Measurements from ENCODE around the gene NFIB. TPM values are rescaled to one million over a fixed set of nuclear protein-coding genes. Genes with fewer than 3 reads are reported as not detected.

The NFIB gene
- total and polyA plus RNA-seq, 2 donors from 2014 or later: 15.6 to 112 TPM

- peaks cover 42% of the 10 kb centered on the region for H3K27me3 ChIP-seq (ENCODE audit: control insufficient read depth, insufficient read depth, low read length)
- intact Hi-C loops (cut with DNase I): no loop called here
- H3K4me1 ChIP-seq (ENCODE audit: control insufficient read depth in 2 of 3, insufficient read depth in 2 of 3, low read depth in 1 of 3, low read length in 3 of 3): peaks cover 0 to 7% (median 5%) of the 10 kb centered on the region in 3 donors
- TF ChIP-seq CTCF (IDR thresholded peaks at IDR 0.05; ENCODE audit: borderline replicate concordance, extremely low read depth, insufficient read depth): no peak
- no peak overlapping the region for H3K4me3 ChIP-seq (ENCODE audit: low read length in 3 of 3)
- no peaks in the 10 kb centered on the region for H3K9me3 ChIP-seq (ENCODE audit: control insufficient read depth in 2 of 3, insufficient read depth in 1 of 3, low read length in 3 of 3)
- no peaks in the 10 kb centered on the region for H3K36me3 ChIP-seq (ENCODE audit: control insufficient read depth in 2 of 3, insufficient read depth in 3 of 3, low read length in 3 of 3)
- no peak overlapping the region for H3K27ac ChIP-seq (ENCODE audit: low read depth in 2 of 2, low read length in 2 of 2)
- H3K9ac ChIP-seq (ENCODE audit: low read length in 3 of 3): no peak overlapping the region
- DNase-seq: no peak
- FAIRE-seq: no peak
Observed at GRCh38 chr9:14350754-14351153, 36.8 kb upstream of the NFIB start.

DNA sequence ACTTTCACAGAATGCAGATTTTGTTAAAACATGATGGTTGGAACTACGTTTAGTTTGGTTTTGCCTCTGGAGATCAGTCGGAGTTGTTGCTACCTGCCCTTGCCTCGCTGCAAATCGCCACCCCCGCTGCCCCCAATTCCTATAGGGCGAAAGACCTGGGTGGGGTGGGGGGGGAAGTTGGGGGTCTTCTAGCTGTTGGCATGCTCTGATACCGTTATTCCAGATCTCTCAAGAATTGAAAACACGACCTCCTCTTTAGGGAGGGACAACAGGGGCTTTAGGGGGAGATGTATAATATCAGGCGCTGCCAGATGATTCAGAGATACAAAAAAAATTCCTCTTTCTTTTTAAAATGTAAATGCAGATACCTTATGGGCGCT lies 36.4 kb upstream of the NFIB start:
- no peaks in the 10 kb centered on the region for H3K9me3 ChIP-seq (ENCODE audit: control insufficient read depth in 2 of 3, insufficient read depth in 1 of 3, low read length in 3 of 3)
- no peak for TF ChIP-seq CTCF (IDR thresholded peaks at IDR 0.05; ENCODE audit: borderline replicate concordance, extremely low read depth, insufficient read depth)
- peaks cover 0 to 7% (median 5%) of the 10 kb centered on the region in 3 donors for H3K4me1 ChIP-seq (ENCODE audit: control insufficient read depth in 2 of 3, insufficient read depth in 2 of 3, low read depth in 1 of 3, low read length in 3 of 3)
- no peak overlapping the region for H3K9ac ChIP-seq (ENCODE audit: low read length in 3 of 3)
- no peak for DNase-seq
- intact Hi-C loops (cut with DNase I): no loop called here
- FAIRE-seq: no peak
- H3K27ac ChIP-seq (ENCODE audit: low read depth in 2 of 2, low read length in 2 of 2): no peak overlapping the region
- H3K27me3 ChIP-seq (ENCODE audit: control insufficient read depth, insufficient read depth, low read length): peaks cover 46% of the 10 kb centered on the region
- H3K4me3 ChIP-seq (ENCODE audit: low read length in 3 of 3): peak overlapping the region in 1 of 3 donors; percentile 71
- no peaks in the 10 kb centered on the region for H3K36me3 ChIP-seq (ENCODE audit: control insufficient read depth in 2 of 3, insufficient read depth in 3 of 3, low read length in 3 of 3)

GRCh38 chr9:14349447-14350348 lies 35.8 kb upstream of the NFIB start:
- Histone ChIP-seq H3K27ac (ENCODE audit: low read depth in 2 of 2, low read length in 2 of 2) (no peak overlapping the region), H3K4me3 (ENCODE audit: low read length in 3 of 3) (peak overlapping the region in 2 of 3 donors; percentile 40 to 71), H3K36me3 (ENCODE audit: control insufficient read depth in 2 of 3, insufficient read depth in 3 of 3, low read length in 3 of 3) (no peaks in the 10 kb centered on the region), H3K9ac (ENCODE audit: low read length in 3 of 3) (peak overlapping the region in 1 of 3 donors; percentile 60), H3K27me3 (ENCODE audit: control insufficient read depth, insufficient read depth, low read length) (peaks cover 52% of the 10 kb centered on the region), H3K9me3 (ENCODE audit: control insufficient read depth in 2 of 3, insufficient read depth in 1 of 3, low read length in 3 of 3) (no peaks in the 10 kb centered on the region), H3K4me1 (ENCODE audit: control insufficient read depth in 2 of 3, insufficient read depth in 2 of 3, low read depth in 1 of 3, low read length in 3 of 3) (peaks cover 0 to 7% (median 5%) of the 10 kb centered on the region in 3 donors)
- intact Hi-C loops (cut with DNase I): no loop called here
- FAIRE-seq (no peak), DNase-seq (peak in 3 of 5 donors; percentile 26 to 65 (median 42))
- no peak for TF ChIP-seq CTCF (IDR thresholded peaks at IDR 0.05; ENCODE audit: borderline replicate concordance, extremely low read depth, insufficient read depth)

Data from kidney (tissue), 14 donors.